ENCODE data around the gene PGAP3.
"Not testable (repeated sequence)": the region's sequence is repeated elsewhere in the genome, so short reads cannot be mapped to it uniquely, and the experiment has no call there.

The PGAP3 gene

GRCh38 chr17:39716073-39716818, 28.4 kb upstream of the PGAP3 start:
- H3K27ac ChIP-seq, result peak overlapping the region; percentile 77
- DNase-seq (ENCODE audit: low read depth, low spot score), result no peak

GRCh38 chr17:39715375-39716072, 27.7 kb upstream of the PGAP3 start:
- peak overlapping the region; percentile 77 for H3K27ac ChIP-seq
- no peak for DNase-seq (ENCODE audit: low read depth, low spot score)

GRCh38 chr17:39714234-39714633, 26.4 kb upstream of the PGAP3 start:
- no peak overlapping the region for H3K27ac ChIP-seq
- DNase-seq (ENCODE audit: low read depth, low spot score), result no peak

- H3K27ac ChIP-seq, result no peak overlapping the region
- DNase-seq (ENCODE audit: low read depth, low spot score), result no peak
These were observed 24.0 kb upstream of the PGAP3 start for GRCh38 chr17:39711851-39712250.

- H3K27ac ChIP-seq; DNase-seq (ENCODE audit: low read depth, low spot score): not testable (repeated sequence)
These were observed 23.2 kb upstream of the PGAP3 start for GRCh38 chr17:39711071-39711470.

- DNase-seq (ENCODE audit: low read depth, low spot score), result no peak
These were observed 22.4 kb upstream of the PGAP3 start for GRCh38 chr17:39709998-39710964.

GRCh38 chr17:39709319-39709997, 21.6 kb upstream of the PGAP3 start:
- DNase-seq (ENCODE audit: low read depth, low spot score), result no peak

More at GRCh38 chr17:39709998-39710964, 22.4 kb upstream of the PGAP3 start:
- no peak overlapping the region for H3K27ac ChIP-seq

GRCh38 chr17:39706921-39707337, 19.1 kb upstream of the PGAP3 start:
- no peak for DNase-seq (ENCODE audit: low read depth, low spot score)
- H3K27ac ChIP-seq, result peak overlapping the region; percentile 86

More at GRCh38 chr17:39709319-39709997, 21.6 kb upstream of the PGAP3 start:
- H3K27ac ChIP-seq, result no peak overlapping the region

- DNase-seq (ENCODE audit: low read depth, low spot score), result no peak
- peak overlapping the region; percentile 86 for H3K27ac ChIP-seq
These were observed 18.5 kb upstream of the PGAP3 start for GRCh38 chr17:39706383-39706782.

- no peak for DNase-seq (ENCODE audit: low read depth, low spot score)
- H3K27ac ChIP-seq, result peak overlapping the region; percentile 86
These were observed 18.0 kb upstream of the PGAP3 start for GRCh38 chr17:39705786-39706348.

GRCh38 chr17:39704821-39705551, 17.1 kb upstream of the PGAP3 start:
- DNase-seq (ENCODE audit: low read depth, low spot score), result no peak
- peak overlapping the region; percentile 86 for H3K27ac ChIP-seq

GRCh38 chr17:39703913-39704312, 16.1 kb upstream of the PGAP3 start:
- no peak for DNase-seq (ENCODE audit: low read depth, low spot score)
- peak overlapping the region; percentile 12 for H3K27ac ChIP-seq

- peak overlapping the region; percentile 12 for H3K27ac ChIP-seq
- DNase-seq (ENCODE audit: low read depth, low spot score), result no peak
These were observed 15.3 kb upstream of the PGAP3 start for GRCh38 chr17:39702901-39703893.

- no peak overlapping the region for H3K27ac ChIP-seq
- DNase-seq (ENCODE audit: low read depth, low spot score), result no peak
These were observed 14.0 kb upstream of the PGAP3 start for GRCh38 chr17:39701784-39702422.

GRCh38 chr17:39701012-39701783, 13.3 kb upstream of the PGAP3 start:
- no peak for DNase-seq (ENCODE audit: low read depth, low spot score)
- peak overlapping the region; percentile 56 for H3K27ac ChIP-seq

GRCh38 chr17:39700148-39700987, 12.5 kb upstream of the PGAP3 start:
- peak overlapping the region; percentile 56 for H3K27ac ChIP-seq

More at GRCh38 chr17:39700148-39700987, 12.5 kb upstream of the PGAP3 start:
- no peak for DNase-seq (ENCODE audit: low read depth, low spot score)
